Naive B cell (primary cell): ENCODE data around the gene RPL37. TPM values are rescaled to one million over a fixed set of nuclear protein-coding genes. Genes with fewer than 3 reads are reported as not detected.

Source experiments
- ATAC-seq, 2 donors: fragments of 150-1000 bp; cut with Tn5 transposase; 2 replicates each; pipeline ENCODE4 v1.10.0; 2021; ENCODE audit warnings: low read depth in 2 of 2, mild to moderate bottlenecking in 2 of 2, moderate library complexity in 2 of 2
- DNase-seq: peaks from one replicate; pipeline ENCODE4 v3.0.0; 2022
- H3K27ac Mint-ChIP-seq, 6 donors: one replicate each; pipeline ENCODE4 v1.8.0; 2020 to 2022; ENCODE audit warnings: mild to moderate bottlenecking in 6 of 6, mixed read lengths in 6 of 6, moderate library complexity in 5 of 6, inconsistent platforms in 2 of 6
- H3K27me3 Mint-ChIP-seq, 3 donors: one replicate each; pipeline ENCODE4 v1.8.0; 2021 to 2022; ENCODE audit warnings: mixed read lengths in 3 of 3, mild to moderate bottlenecking in 1 of 3
- H3K36me3 Mint-ChIP-seq, 2 donors: one replicate each; pipeline ENCODE4 v1.8.0; 2020 to 2022; ENCODE audit warnings: mixed read lengths in 2 of 2, inconsistent platforms in 1 of 2, mild to moderate bottlenecking in 1 of 2
- H3K4me1 Mint-ChIP-seq, 3 donors: one replicate each; pipeline ENCODE4 v1.8.0; 2020 to 2022; ENCODE audit warnings: mixed read lengths in 3 of 3, inconsistent platforms in 1 of 3, mild to moderate bottlenecking in 1 of 3, moderate library complexity in 1 of 3
- H3K4me3 Mint-ChIP-seq, 8 donors: one replicate each; pipeline ENCODE4 v1.8.0; 2020 to 2022; ENCODE audit warnings: mild to moderate bottlenecking in 8 of 8, mixed read lengths in 8 of 8, moderate library complexity in 8 of 8, inconsistent platforms in 2 of 8
- H3K9me3 Mint-ChIP-seq, 7 donors: one replicate each; pipeline ENCODE4 v1.8.0; 2020 to 2022; ENCODE audit warnings: mixed read lengths in 7 of 7, mild to moderate bottlenecking in 5 of 7, inconsistent platforms in 2 of 7, moderate library complexity in 1 of 7
- polyA plus RNA-seq, 6 donors: library from polyadenylated mRNA; unstranded; fragments of 300-500 nt; fragmentation: Illumina TruSeq; gene quantifications; one replicate each; pipeline ENCODE4 v1.2.3, GENCODE V29; 2021; ENCODE audit warnings: low read depth in 6 of 6

Gene RPL37
- polyA plus RNA-seq, 6 donors from 2014 or later = 981 to 2,519 (median 2,155) TPM

GRCh38 chr5:40784027-40784653 lies 50.9 kb downstream of the RPL37 start:
- H3K4me1 Mint-ChIP-seq = peaks cover 28 to 64% (median 46%) of the 10 kb centered on the region in 3 donors
- H3K4me3 Mint-ChIP-seq = no peak overlapping the region

GRCh38 chr5:40781843-40782409 lies 53.1 kb downstream of the RPL37 start:
- ATAC-seq (no peak), DNase-seq (no peak)
- Mint-ChIP-seq H3K27me3 (no peaks in the 10 kb centered on the region), H3K4me1 (peaks cover 21 to 45% (median 31%) of the 10 kb centered on the region in 3 donors), H3K36me3 (peaks cover under 1 to 9% of the 10 kb centered on the region in 2 donors), H3K9me3 (peaks cover 0 to 4% (median 0%) of the 10 kb centered on the region in 7 donors), H3K27ac (peak overlapping the region in 1 of 6 donors; percentile 21), H3K4me3 (no peak overlapping the region)

More at GRCh38 chr5:40784027-40784653, 50.9 kb downstream of the RPL37 start:
- no peak for ATAC-seq
- Mint-ChIP-seq H3K27me3 (no peaks in the 10 kb centered on the region), H3K9me3 (peaks cover 0 to 7% (median 2%) of the 10 kb centered on the region in 7 donors), H3K36me3 (peaks cover 10 to 18% of the 10 kb centered on the region in 2 donors), H3K27ac (peak overlapping the region in 3 of 6 donors; percentile 3 to 61 (median 7))
- no peak for DNase-seq

GRCh38 chr5:40780858-40781257 lies 54.2 kb downstream of the RPL37 start:
- ATAC-seq = no peak
- H3K4me1 Mint-ChIP-seq = peaks cover 19 to 44% (median 26%) of the 10 kb centered on the region in 3 donors

GRCh38 chr5:40780199-40780598 lies 54.8 kb downstream of the RPL37 start:
- no peaks in the 10 kb centered on the region for H3K27me3 Mint-ChIP-seq
- H3K4me1 Mint-ChIP-seq = peaks cover 18 to 40% (median 20%) of the 10 kb centered on the region in 3 donors
- H3K36me3 Mint-ChIP-seq = peaks cover 17% of the 10 kb centered on the region in 2 donors
- ATAC-seq (no peak), DNase-seq (no peak)
- no peaks in the 10 kb centered on the region for H3K9me3 Mint-ChIP-seq
- no peak overlapping the region for H3K4me3 Mint-ChIP-seq
- H3K27ac Mint-ChIP-seq = no peak overlapping the region

More at GRCh38 chr5:40780858-40781257, 54.2 kb downstream of the RPL37 start:
- Mint-ChIP-seq H3K27ac (peak overlapping the region in 1 of 6 donors; percentile 74), H3K4me3 (no peak overlapping the region), H3K27me3 (no peaks in the 10 kb centered on the region), H3K36me3 (peaks cover 11 to 18% of the 10 kb centered on the region in 2 donors), H3K9me3 (peaks cover 0 to 2% (median 0%) of the 10 kb centered on the region in 7 donors)
- DNase-seq = no peak

GRCh38 chr5:40779561-40779960 lies 55.5 kb downstream of the RPL37 start:
- no peak for DNase-seq
- Mint-ChIP-seq H3K36me3 (peaks cover 17 to 20% of the 10 kb centered on the region in 2 donors), H3K9me3 (no peaks in the 10 kb centered on the region), H3K27me3 (no peaks in the 10 kb centered on the region), H3K27ac (no peak overlapping the region), H3K4me1 (peaks cover 18 to 40% (median 20%) of the 10 kb centered on the region in 3 donors), H3K4me3 (no peak overlapping the region)
- no peak for ATAC-seq

GRCh38 chr5:40778133-40778532 lies 56.9 kb downstream of the RPL37 start:
- peaks cover 17 to 26% of the 10 kb centered on the region in 2 donors for H3K36me3 Mint-ChIP-seq
- no peak for DNase-seq
- H3K27me3 Mint-ChIP-seq = no peaks in the 10 kb centered on the region
- H3K9me3 Mint-ChIP-seq = no peaks in the 10 kb centered on the region
- H3K27ac Mint-ChIP-seq = no peak overlapping the region
- no peak overlapping the region for H3K4me3 Mint-ChIP-seq
- no peak for ATAC-seq
- H3K4me1 Mint-ChIP-seq = peaks cover 13 to 28% (median 16%) of the 10 kb centered on the region in 3 donors

- ATAC-seq = no peak
- Mint-ChIP-seq H3K9me3 (no peaks in the 10 kb centered on the region), H3K27ac (no peak overlapping the region), H3K27me3 (no peaks in the 10 kb centered on the region), H3K4me3 (no peak overlapping the region), H3K36me3 (peaks cover 17 to 26% of the 10 kb centered on the region in 2 donors), H3K4me1 (peaks cover 5 to 18% (median 13%) of the 10 kb centered on the region in 3 donors)
- no peak for DNase-seq
Observed at GRCh38 chr5:40776658-40776977, 58.4 kb downstream of the RPL37 start.

- DNase-seq (no peak), ATAC-seq (no peak)
- H3K27ac Mint-ChIP-seq = peak overlapping the region in 1 of 6 donors; percentile 1
- H3K36me3 Mint-ChIP-seq = peaks cover 17 to 26% of the 10 kb centered on the region in 2 donors
- H3K27me3 Mint-ChIP-seq = no peaks in the 10 kb centered on the region
- H3K4me3 Mint-ChIP-seq = no peak overlapping the region
- no peaks in the 10 kb centered on the region for H3K9me3 Mint-ChIP-seq
- H3K4me1 Mint-ChIP-seq = peaks cover 3 to 15% (median 13%) of the 10 kb centered on the region in 3 donors
Observed at GRCh38 chr5:40775846-40776657, 59.0 kb downstream of the RPL37 start.

Other genes starting within 250 kb of the RPL37 start
- gene PTGER4, start 155.3 kb downstream of the RPL37 start, polyA plus RNA-seq = 10 to 100 TPM; 21.4 to 66.3 (median 38.7) TPM
- gene TTC33, start 79.3 kb downstream of the RPL37 start, polyA plus RNA-seq = 10 to 100 TPM; 14.6 to 21.6 (median 18.9) TPM
- gene PRKAA1, start 36.8 kb downstream of the RPL37 start, polyA plus RNA-seq = 10 to 100 TPM; 22.6 to 44.8 (median 40.6) TPM
- gene CARD6, start 6.1 kb upstream of the RPL37 start, polyA plus RNA-seq = 1 to 10 TPM; 1.4 to 3.6 (median 2.2) TPM
- not detected for gene C7, start 74.3 kb upstream of the RPL37 start, polyA plus RNA-seq
- gene MROH2B, start 236.1 kb upstream of the RPL37 start, polyA plus RNA-seq = not detected